IPS DF 4.7 (cell line): ENCODE data around the gene CHST3.

Experiments
- DNase-seq: peaks from one replicate; pipeline ENCODE4 v3.0.0-alpha.2; 2013; ENCODE audit warnings: low spot score; ENCODE audit errors: extremely low read depth

CHST3 gene

DNA sequence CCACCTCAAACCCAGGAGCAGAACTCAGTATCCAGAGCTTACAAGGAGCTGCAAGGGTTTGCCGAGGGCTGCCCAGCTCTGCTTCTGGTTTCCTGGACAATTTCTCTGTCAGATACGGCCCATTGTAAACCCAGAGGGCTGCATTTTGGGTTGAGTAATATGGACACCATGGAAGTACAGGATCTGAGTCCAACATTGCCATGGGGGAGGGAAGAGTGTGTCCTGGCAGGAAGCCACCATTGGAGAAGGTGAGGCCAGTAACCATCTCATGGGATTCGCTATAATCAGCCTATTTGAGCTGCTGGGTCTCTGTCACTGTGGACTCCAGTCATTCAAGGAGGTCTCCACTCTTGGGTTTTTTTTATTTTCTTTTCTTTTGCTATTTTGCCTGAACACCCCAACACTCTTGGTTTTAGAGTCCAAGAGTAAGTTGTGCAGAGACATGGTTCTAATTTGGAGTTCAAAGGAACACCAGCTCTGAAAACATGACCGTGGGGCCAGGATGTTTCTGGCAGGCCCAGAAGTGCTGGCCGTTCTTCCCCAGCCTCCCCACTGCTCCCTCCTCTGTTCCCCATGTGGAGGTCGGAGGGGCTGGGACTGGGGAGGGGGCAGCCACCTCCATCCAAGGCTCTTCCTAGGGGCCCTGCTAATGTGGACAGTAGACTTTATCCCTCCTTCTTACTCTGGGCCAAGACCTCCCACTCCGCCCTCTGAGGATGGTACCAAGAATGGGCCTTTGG lies 46.2 kb downstream of the CHST3 start:
- no peak for DNase-seq

DNA sequence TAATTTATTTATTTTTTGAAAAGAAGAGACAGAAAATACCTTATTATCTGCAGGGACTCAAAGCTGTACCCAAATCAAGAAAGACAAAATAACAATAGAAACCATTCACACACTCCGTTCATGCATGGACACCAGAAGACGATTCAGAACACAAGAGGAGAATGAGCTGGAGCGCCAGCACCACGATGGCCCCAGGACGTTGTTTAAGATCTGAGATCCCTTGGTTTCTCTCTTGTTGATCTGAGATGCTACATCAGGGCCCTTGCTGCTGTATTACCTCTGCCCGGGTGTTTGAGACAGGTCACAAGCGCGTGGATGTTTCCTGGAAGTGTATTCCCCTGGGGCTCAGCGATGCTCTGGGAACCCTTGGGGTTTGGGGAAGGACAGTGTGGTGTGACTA lies 46.8 kb downstream of the CHST3 start:
- no peak for DNase-seq

DNA sequence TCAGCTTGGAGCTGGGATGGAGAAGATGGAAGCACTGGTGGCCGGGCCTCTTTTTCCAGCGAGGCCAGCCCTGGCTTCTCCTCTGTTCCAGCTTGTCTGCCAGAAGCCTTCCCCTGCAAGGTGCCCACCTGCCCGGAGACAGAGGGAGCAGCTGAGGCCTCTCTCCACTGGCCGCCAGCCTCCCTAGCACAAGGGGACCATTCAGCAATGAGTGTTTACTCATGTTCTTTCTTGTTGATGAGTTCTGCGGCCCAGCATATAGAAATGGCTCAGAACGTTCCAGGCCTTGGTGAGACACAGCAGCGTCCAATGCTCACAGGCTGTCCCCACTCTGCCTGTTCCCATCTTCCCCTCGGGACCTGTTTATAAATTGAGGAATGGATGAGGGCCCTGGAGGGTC lies 47.3 kb downstream of the CHST3 start:
- no peak for DNase-seq

DNA sequence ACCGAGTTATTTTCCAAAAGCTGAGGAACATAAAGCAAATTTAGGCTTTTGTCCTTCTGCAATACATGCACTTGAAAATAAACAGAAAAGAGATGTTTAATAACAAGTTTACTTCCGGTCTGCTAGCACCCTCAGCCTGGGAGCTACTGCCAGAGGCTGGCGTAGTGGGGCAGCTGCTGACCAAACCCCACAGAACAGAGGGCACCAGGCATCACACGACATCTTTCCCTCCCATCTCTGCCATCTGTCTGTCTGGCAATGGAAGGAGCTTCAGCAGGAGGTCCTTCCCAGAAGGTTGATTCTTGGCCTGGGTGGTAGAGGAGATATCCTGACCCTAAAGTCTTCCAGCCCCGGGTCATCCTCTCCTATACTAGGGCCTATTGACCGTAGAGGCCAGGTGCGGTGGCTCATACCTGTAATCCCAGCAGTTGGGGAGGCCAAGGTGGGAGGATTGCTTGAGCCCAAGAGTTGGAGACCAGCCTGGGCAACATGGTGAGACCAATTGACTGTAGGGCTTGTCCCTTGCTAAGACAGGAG lies 47.8 kb downstream of the CHST3 start:
- DNase-seq = no peak

DNA sequence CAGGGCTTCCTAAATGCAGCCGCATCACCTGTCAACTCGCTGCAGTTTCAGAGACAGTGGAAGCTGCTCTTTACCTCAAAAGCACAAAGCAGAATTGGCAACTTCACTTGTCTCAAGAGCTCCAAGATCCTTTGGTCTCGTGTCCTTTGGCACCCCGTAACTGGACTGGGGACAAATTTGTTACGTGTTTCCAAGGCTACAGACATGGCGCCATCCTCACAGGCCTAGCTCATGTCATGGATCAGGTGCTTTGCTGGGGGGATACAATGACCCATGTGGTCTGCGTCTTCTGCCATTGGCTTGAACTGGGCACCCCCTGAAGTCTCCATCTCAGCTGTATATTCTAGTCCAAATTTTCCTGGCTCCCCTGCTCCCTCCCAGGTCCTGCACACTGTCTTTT lies 48.6 kb downstream of the CHST3 start:
- no peak for DNase-seq

DNA sequence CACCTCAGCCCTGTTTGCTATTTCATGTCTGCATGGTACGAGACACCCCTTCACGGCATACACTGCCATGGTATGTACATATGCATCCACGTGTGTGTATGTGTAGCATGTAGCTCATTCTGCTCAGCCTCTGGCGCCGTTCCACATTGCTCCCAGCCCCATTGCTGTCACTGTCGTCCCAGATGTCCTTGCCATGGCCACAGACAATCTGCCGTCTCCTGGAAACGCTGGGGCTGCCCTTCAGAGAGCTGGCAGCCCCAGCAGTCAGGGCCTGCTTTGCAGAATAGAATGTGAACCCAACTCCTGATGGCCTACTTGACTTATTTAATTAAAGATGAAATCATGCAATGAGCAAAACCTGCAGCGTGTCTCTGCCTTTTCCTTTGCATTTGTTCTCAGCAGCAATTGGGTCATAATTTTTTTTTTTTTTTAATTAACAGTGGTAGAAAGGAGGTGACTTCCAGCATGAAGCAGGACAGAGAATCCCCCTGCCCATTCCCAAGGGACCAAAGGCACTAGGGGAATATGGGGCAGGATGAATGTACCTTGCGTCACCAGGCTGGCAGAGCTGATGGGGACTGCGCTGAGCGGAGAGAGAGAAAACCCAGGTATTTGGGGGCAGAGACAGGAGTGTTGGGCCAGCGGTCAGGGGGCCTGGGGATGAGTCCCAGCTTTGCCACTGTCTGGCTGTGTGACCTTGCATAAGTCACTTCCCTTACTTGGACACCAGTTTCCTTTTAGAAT lies 49.2 kb downstream of the CHST3 start:
- DNase-seq = no peak

DNA sequence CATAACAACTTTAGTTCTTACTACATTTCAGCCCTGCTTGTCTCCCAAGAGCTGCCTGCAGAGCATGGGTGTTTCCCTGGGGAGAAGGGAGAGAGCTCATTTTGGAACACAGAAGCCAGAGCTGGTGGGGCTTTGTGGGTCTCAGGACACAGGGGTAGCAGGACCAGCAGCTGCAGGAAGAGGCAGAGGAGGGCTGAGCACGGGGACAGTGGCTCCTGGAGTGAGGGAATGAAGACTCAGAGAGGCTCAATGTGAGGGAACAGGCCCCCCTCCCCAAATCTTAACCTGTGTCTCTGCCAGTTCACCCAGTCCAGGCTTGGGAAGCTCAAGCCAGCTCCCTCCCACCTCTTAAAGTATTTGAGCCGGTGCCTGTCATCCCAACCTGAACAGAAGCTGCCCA lies 50.0 kb downstream of the CHST3 start:
- no peak for DNase-seq

DNA sequence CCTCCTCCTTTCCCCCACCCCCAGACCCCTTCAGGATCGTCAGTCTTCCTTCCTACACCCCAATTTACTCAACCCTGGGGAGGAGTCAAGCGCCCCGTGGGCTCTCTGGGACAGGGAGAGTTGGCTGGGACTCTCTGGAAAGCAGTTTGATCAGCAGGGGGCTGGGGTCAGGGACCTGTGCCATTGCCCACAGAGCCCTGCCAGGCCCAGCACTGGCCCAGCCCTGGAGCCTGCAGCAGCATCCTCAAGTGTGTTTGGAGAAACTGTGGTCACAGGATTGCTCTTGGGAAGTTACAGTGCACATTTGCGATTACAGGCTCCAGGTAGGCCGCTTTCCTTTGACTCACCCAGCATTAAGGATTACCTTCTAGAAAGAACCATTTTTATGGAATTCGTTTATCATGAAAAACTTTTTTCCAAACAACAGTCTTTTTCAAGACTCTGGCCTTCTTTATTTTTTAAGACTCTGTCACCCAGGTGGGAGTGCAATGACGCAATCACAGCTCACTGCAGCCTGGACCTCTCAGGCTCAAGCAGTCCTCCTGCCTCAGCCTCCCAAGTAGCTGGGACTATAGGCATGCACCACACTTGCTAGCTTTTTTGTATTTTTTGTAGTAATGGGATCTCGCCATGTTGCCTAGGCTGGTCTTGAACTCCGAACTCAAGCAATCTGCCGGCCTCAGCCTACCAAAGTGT lies 50.7 kb downstream of the CHST3 start:
- DNase-seq = no peak

DNA sequence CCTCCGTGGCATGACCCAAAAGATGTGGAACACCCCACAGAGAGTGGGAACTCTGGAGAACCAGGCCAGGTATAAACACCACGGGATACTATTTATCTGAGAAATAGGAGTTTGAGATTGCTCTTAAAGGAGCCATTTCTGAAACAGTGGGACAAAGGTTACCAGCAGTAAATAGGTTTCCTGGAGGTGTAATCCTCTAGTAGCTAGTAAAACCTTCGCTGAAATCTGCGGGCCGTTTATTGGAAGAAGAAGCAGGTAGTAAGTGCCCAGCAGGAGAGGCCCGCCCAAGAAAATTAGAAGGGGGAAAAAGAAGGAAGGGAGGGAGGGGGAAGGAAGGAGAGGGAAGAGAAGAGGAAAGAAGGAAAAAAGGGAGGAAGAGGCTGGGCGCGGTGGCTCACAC lies 51.6 kb downstream of the CHST3 start:
- no peak for DNase-seq

DNA sequence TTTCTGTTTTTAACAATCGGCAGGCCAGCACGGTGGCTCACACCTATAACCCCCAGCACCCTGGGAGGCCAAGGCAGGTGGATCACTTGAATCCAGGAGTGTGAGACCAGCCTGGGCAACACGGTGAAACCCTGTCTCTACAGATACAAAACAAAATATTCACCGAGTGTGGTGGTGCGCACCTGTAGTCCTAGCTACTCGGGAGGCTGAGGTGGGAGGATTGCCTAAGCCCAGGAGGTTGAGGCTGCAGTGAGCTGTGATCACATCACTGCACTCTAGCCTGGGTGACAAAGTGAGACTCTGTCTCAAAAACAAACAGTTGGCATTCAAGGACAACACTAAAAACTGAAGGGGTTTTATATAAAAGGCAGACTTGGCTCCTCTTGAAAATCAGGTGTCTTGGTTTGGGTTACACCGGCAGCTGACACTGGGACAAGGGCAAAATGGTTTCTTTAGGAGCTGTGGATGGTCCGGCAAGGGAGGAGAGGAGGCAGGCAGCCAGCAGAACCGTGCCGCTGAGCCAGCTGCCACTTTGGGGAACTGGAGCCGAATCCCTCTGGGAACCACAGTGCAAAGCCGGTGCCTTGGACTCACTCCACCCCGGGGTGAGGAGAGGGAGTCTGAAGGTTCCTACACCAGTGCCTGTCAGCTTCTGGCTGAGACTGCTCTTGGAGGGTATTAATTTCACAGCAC lies 52.6 kb downstream of the CHST3 start:
- DNase-seq = no peak

DNA sequence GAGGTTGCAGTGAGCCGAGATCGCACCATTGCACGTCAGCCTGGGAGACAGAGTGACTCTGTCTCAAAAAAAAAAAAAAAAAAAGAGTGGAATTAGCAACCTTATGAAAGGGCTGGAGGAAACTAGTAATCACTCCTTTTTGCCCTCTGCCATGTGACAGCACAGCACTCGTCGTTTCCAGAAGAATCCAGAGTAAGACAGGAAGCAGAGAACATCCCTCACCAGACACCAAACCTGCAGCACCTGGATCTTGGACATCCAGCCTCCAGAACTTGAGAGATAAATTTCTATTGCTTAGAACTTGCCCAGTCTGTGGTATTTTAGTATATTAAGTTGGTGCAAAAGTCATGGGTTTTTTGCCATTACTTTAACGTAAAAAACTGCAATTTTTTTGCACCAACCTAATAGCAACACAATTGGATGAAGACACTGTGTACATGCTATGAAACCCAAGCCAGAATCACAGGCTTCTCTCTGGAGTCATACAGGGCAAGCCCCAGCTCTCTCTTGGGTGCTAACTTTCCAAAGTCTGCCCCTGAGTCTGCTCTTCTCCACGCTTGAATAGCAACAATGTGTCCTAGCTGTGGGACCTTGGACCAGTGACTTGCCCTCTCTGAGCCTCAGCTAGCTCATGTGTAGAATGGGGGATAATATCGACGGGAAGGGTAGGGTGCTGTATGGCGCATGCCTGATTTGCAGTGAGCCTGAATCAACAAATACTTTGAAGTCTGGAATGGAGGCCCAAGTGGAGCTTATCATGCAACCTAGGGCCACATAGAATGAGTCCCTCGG lies 55.1 kb downstream of the CHST3 start:
- DNase-seq = no peak

DNA sequence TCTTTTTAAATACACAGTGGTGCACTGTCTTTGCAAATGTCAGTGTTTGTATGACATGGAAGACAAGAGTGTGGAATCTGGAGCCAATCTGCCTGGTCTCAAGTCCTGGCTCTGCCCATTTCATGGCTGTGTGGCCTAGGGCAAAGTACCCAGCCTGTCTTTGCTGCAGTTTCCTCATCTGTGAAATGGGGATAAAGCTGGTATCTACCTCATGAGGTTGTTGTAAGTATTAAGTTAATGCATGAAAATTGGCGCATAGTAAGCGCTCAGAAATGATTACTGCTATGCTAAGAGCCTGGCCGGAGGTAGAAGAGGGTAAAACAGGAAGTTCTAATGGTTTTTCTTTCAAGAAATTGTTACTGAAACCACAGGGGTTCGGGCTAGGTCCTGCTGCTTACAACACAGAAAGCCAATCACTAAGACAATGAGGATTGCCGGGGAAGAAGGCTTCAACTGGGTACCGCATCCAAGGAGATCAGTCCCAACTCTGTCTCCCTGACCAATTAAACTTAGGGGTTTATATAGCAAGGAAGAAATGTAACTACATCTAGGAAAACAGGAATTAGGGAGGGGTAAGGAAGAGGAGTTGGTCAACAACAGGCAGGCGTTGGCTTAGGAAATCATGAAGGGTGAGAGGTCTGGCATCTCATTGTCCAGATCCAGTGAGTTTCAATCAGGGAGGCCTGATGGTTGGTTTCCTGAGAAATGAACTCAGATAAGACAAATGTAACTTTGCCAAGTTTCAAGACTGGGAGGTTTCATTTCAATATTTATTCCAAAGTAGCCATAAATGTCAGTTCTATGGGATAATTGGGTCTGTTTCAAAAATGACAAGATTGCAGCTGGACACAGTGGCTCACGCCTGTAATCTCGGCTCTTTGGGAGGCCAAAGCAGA lies 57.0 kb downstream of the CHST3 start:
- no peak for DNase-seq

DNA sequence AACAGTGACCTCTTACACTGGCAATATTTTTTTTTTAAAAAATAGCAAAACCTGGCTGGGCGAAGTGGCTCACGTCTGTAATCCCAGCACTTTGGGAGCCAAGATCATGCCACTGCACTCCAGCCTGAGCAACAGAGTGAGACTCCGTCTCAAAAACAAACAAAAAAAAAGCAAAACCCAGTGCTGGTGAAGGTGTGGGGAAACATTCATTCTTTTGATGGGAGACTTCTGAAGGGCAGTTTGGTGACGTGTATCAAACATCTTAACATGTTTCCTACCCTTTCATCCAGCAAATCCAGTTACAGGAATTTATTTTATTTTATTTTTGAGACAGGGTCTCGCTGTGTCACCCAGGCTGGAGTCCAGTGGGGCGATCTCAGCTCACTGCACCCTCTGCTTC lies 58.0 kb downstream of the CHST3 start:
- DNase-seq = no peak

DNA sequence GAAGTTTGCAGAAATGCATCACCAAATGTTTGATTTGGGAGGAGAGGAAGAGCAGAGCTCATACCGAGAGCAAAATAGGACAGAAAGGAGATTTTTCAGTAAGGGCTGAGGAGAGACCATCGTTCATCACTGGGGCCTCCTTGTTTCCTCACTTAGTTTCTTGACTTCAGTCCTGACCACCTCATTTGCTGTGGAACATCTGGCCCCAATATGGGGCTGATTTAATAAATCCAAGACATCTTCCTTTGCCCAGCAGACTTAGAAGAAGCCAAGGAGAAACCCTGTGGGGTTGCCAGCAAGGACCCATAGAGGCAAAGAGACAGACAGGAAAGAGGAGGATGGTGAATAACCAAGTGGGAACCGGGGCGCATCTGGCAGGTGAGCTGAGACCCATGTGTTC lies 60.4 kb downstream of the CHST3 start:
- DNase-seq = no peak

DNA sequence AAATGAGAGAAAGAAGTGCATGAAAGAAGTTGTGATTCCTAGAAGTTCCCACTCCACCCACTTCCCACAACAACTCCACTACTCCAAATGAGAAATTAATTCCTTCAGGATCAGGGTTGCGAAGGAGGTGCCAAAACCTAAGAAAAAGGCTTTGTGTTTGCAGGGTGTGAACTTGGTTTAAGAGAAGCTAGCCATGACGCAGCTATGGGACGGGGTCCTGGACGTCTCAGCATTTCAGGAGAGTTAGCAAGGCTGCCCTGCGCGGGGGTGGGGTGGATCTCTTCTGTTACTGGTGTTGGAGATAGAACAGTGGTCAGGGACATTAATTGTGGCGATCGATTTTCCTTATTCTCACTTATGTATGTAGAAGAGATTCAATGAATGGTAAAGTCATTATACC lies 61.2 kb downstream of the CHST3 start:
- DNase-seq = no peak

DNA sequence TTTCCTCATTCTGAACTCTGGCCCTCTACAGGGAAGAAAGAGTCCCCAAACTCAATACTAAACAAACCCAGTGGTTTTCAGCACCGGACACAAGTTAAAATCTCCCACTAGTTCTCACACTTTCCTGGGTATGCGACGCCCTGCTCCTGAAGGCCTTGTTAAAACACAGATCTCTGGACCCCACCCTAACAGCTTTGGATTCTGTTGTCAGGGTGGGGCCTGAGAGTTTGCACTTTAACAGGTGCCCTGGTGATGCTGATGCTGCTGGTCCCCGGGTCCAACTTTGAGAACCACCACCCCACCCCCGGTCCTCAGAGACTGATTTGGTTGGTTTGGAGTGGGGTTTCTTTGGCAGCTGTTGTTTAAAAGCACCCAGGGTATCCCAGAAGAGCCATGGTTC lies 61.6 kb downstream of the CHST3 start:
- DNase-seq = no peak

DNA sequence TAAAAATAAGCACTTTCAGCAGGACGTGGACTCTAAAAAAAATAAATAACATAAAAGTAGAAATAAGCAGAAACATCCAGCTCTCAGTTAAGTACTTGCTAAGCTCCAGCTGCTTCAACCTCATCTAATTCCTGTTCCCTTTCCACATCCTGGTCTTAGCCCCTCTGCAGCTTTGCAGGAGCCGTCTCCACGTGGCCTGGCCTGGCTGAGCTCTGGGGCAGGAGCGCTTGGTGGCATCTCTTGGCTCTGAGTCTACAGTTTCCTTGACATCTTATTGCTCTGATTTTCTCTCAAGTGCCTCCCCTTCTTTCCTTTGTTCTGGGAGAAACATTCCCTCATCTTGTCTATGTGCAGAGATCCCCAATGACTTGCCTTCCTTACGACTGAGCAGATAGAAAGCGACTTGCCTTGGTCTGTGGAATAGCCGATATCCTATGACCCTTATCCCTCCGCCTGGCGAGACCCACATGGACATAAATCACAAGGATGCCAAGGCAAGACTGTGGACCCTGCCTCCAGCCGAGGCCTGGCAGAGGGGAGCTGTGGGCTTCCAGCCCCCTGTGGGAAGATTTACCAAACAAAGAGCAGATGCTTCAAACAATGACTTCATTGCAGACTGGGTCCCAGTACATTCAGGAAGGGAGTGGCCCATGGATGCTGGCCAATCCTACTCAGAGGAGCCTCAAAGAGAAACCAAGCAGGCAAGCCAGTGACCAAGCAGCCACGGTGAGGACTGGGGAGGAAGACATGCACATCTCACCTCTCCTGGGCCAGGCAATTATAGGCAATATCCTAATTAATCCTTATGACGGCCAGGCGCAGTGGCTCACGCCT lies 62.3 kb downstream of the CHST3 start:
- no peak for DNase-seq

DNA sequence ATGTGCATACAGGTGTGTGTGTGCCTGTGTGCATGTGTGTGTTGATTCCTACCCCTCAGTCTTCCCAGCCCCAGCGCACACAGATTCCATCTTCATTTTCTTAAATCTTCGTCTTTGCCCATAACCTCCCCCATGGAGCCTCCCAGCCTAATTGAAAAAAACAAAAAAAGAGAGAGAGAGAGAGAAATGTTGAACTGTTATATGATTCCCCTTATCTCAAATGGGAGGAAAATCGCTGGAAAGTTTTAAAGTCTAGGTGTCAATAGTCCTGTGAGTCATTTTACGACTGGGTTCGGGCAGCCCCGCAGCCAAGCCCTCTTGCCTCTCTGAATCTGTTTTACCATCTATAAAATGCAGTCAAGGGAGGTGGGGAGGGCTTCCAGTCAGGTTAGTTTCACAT lies 63.3 kb downstream of the CHST3 start:
- DNase-seq = no peak

DNA sequence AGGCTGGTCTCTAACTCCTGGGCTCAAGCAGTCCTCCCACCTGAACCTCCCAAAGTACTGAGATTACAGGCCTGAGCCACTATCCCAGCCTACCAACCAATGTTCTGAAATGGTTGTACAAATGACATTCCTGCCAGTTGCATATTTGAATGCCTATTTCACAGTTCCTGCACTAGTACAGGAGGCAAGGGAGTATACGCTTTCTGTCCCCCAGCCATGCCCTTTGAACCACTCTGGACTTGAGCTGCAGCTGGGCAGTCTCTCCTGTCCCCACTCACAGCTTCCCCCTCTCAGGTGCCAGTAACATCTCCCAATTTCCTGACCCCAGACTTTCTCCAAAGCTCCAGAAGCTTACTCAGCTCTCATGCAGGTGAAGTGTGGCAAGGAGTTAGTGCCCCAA lies 65.2 kb downstream of the CHST3 start:
- DNase-seq = no peak
